Measurements from ENCODE around the gene UAP1. TPM values are rescaled to one million over a fixed set of nuclear protein-coding genes. Genes with fewer than 3 reads are reported as not detected.

UAP1 gene
- polyA plus RNA-seq, 1 of the 3 experiments (the other 2 are of a cell fraction), result 32.3 TPM

- Histone ChIP-seq H3K4me2 (no peak overlapping the region), H3K27me3 (ENCODE audit: insufficient read depth) (no peaks in the 10 kb centered on the region), H4K20me1 (ENCODE audit: insufficient read depth) (no peaks in the 10 kb centered on the region), H2AFZ (ENCODE audit: low read depth) (no peak overlapping the region; the same call in 1 of the 2 replicates), H3K79me2 (ENCODE audit: insufficient read depth) (no peaks in the 10 kb centered on the region), H3K9me3 (peaks cover 15% of the 10 kb centered on the region), H3K4me3 (ENCODE audit: low read depth in 2 of 2, low read length in 1 of 2) (no peak overlapping the region), H3K4me1 (ENCODE audit: control insufficient read depth in 1 of 2, insufficient read depth in 2 of 2, low read depth in 1 of 2, low read length in 1 of 2) (peaks cover 2 to 6% of the 10 kb centered on the region in 2 experiments; a peak in 3 of 4 replicates), H3K9me2 (no peaks in the 10 kb centered on the region), H3K9ac (no peak overlapping the region), H3K36me3 (replicated peaks in 1 of 2; ENCODE audit: control insufficient read depth in 1 of 2, insufficient read depth in 2 of 2, low read length in 1 of 2) (peaks cover 6 to 29% of the 10 kb centered on the region in 2 experiments), H3K27ac (ENCODE audit: low read depth in 2 of 2, low read length in 1 of 2) (no peak overlapping the region), H3F3A (replicated peaks; ENCODE audit: insufficient read depth) (peaks cover 18% of the 10 kb centered on the region)
- TF ChIP-seq FOXM1 (IDR thresholded peaks at IDR 0.05; ENCODE audit: low read depth) (no peak), CTCF (IDR thresholded peaks at IDR 0.05) (no peak), USF1 (IDR thresholded peaks at IDR 0.05; ENCODE audit: borderline replicate concordance, low read depth) (no peak), PBX3 (IDR thresholded peaks at IDR 0.05) (no peak), ELF1 (IDR thresholded peaks at IDR 0.05) (no peak), NRF1 (IDR thresholded peaks at IDR 0.05; ENCODE audit: low read depth, low read length) (no peak), ZBTB33 (IDR thresholded peaks at IDR 0.05; ENCODE audit: borderline replicate concordance, low read depth) (no peak), SMC3 (IDR thresholded peaks at IDR 0.05; ENCODE audit: low read depth, low read length) (no peak), USF2 (IDR thresholded peaks at IDR 0.05; ENCODE audit: borderline replicate concordance, low read depth, low read length) (no peak), MXI1 (IDR thresholded peaks at IDR 0.05; ENCODE audit: low read depth, low read length) (no peak), JUND (IDR thresholded peaks at IDR 0.05) (no peak), RAD21 (IDR thresholded peaks at IDR 0.05; ENCODE audit: low read length) (no peak), REST (IDR thresholded peaks at IDR 0.05; ENCODE audit: low read depth, low read length) (no peak), IRF3 (IDR thresholded peaks at IDR 0.05; ENCODE audit: low read depth, low read length) (no peak), TAF1 (IDR thresholded peaks at IDR 0.05; ENCODE audit: borderline replicate concordance, low read depth, low read length) (no peak), POLR2AphosphoS5 (IDR thresholded peaks at IDR 0.05; ENCODE audit: low read depth, low read length) (no peak), GABPA (IDR thresholded peaks at IDR 0.05; ENCODE audit: low read depth) (no peak)
- no peak for DNase-seq
- ChIA-PET POLR2A (no interaction called here), CTCF (interaction anchor here (0.6 to 3.2 kb wide), 39 partner anchors 10 to 572 kb away, joined by 3 to 67 read pairs (median 4); partner anchors contain the start of gene DDR2)
- 84% methylated on average over 8 of the region's 8 CpGs for WGBS (ENCODE audit: low lambda C conversion rate)
These were observed 51.3 kb downstream of the UAP1 start for GRCh38 chr1:162612606-162613400.

Data from SK-N-SH (cell line).